Neural crest cell (in vitro differentiated cells): ENCODE data around the gene DNTT. TPM values are rescaled to one million over a fixed set of nuclear protein-coding genes. Genes with fewer than 3 reads are reported as not detected.

Source experiments
- DNase-seq: peaks from one replicate; pipeline ENCODE4 v3.0.0; 2021; ENCODE audit warnings: low read depth, mixed read lengths, low spot score
- H3K27ac Mint-ChIP-seq: one replicate; pipeline ENCODE4 v1.8.0; 2021; ENCODE audit warnings: mild to moderate bottlenecking, mixed read lengths; ENCODE audit not compliant: unreplicated experiment
- H3K27me3 Mint-ChIP-seq: 2 replicates; pipeline ENCODE4 v1.8.0; 2021; ENCODE audit warnings: low read depth, mild to moderate bottlenecking, mixed read lengths
- H3K36me3 Mint-ChIP-seq: 2 replicates; pipeline ENCODE4 v1.8.0; 2021; ENCODE audit warnings: low read depth, mild to moderate bottlenecking, mixed read lengths
- H3K4me1 Mint-ChIP-seq: 2 replicates; pipeline ENCODE4 v1.8.0; 2021; ENCODE audit warnings: mixed read lengths
- H3K4me3 Mint-ChIP-seq: one replicate; pipeline ENCODE4 v1.8.0; 2021; ENCODE audit warnings: mild to moderate bottlenecking, mixed read lengths
- H3K9me3 Mint-ChIP-seq: 2 replicates; pipeline ENCODE4 v1.8.0; 2021; ENCODE audit warnings: mixed read lengths
- total RNA-seq: library from RNA; stranded (reverse); gene quantifications from 2 replicates; pipeline ENCODE4 v1.2.1, GENCODE V29; 2021
- TF ChIP-seq, protein P1 (sequence below): fragments of 200-600 bp; sonication (generic); conservative IDR thresholded peaks from 2 replicates; pipeline ENCODE4 v1.5.0; 2021; ENCODE audit warnings: antibody characterized with exemption, mild to moderate bottlenecking

Gene DNTT
- total RNA-seq, 1 donor from 2014 or later, result not detected

DNA sequence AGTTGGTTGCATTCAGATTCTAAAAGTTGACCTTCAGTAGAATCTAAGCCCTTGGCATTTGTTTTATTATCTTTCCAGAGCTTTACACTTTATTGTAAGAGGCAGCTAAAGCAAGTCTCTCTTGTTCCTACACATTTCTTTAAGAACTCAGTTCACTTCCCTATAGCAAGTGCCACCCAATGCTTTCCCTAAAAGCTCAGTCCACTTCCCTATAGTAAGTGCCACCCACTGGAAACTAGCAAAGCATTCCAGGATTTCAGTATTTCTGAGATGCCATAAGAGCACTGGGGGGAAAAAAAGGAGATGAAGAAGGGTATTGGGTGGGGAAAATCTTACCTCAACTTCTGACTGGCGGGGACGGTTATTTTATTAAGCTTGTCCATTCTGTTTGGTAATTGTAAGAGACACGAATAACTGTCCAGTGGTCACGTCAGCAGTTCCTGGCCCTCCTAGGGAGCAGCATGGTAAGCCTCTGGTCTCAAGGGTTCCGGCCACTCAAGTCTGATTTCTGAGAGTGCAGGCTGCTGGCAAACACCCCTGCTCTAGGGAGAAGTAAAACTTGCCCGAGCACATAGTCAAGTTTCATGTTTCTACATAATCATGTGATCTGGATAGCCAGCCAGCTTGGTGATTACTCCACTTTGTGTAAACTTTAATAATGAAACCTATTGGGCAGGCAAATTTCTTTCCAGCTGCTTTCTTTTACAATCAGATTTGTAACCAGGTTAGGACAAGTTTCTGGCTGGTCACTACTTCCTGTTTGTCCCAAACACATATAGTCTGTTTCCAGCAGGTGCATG lies 33.0 kb upstream of the DNTT start, which contains the start of gene BLNK:
TSS of gene BLNK (minus strand) at position 554 of the 800 bp plus-strand sequence. CDS start at position 383, 171 bp downstream.
- no peaks in the 10 kb centered on the region for H3K36me3 Mint-ChIP-seq
- no peaks in the 10 kb centered on the region for H3K9me3 Mint-ChIP-seq
- H3K27me3 Mint-ChIP-seq, result peaks cover 10% of the 10 kb centered on the region
- TF ChIP-seq, protein P1, sequence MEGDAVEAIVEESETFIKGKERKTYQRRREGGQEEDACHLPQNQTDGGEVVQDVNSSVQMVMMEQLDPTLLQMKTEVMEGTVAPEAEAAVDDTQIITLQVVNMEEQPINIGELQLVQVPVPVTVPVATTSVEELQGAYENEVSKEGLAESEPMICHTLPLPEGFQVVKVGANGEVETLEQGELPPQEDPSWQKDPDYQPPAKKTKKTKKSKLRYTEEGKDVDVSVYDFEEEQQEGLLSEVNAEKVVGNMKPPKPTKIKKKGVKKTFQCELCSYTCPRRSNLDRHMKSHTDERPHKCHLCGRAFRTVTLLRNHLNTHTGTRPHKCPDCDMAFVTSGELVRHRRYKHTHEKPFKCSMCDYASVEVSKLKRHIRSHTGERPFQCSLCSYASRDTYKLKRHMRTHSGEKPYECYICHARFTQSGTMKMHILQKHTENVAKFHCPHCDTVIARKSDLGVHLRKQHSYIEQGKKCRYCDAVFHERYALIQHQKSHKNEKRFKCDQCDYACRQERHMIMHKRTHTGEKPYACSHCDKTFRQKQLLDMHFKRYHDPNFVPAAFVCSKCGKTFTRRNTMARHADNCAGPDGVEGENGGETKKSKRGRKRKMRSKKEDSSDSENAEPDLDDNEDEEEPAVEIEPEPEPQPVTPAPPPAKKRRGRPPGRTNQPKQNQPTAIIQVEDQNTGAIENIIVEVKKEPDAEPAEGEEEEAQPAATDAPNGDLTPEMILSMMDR, result no peak
- no peak for DNase-seq
- H3K4me1 Mint-ChIP-seq, result no peaks in the 10 kb centered on the region
- H3K27ac Mint-ChIP-seq, result no peak within 1 kb of the TSS
- no peak within 1 kb of the TSS for H3K4me3 Mint-ChIP-seq

DNA sequence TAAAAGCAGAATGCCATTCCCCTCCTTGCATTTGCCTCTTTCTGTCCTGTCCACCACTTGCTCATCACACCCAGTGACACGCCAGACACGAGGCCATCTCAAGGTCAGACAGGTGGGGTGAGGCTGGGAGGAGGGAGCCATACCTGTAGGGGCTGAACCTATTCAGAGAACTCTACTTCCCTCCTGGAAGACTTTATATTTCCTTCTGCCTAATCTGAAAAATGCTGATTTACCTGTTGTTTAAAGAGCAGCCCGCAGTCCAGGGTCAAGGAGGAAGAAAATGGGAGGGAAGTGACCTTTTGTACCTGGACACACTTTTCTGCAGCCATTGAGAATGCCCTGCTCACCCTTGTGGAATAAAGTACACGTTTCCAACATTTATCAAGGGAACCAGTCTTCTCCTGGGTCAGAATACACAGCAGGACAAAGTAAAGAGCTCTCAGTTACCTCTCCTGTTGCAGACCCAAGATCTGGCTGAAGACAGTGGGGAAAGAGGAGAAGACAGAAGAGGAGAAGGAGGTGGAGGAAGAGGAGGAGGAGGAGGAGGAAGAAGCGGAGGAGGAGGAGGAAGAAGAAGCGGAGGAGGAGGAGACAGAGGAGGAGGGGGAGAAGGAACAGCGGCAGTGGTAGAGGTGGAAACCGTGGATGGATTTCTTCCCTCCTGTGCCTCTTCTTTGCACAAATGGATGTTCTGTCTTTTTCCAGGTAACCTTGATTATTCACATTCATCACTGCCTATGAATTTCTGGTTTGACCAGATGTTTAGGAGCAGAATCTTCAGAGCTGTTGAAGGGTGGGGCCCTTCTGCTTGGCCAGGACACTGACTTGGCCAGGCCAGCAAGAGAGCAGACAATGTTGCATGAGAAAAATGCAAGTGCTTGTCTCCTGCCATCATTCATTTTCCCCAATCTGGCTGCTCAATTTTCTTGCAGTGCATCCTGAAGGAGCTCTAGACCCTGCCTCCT lies 31.6 kb upstream of the DNTT start:
- TF ChIP-seq, protein P1, result no peak
- Mint-ChIP-seq H3K9me3 (no peaks in the 10 kb centered on the region), H3K4me3 (no peak overlapping the region), H3K36me3 (no peaks in the 10 kb centered on the region), H3K27ac (no peak overlapping the region), H3K4me1 (no peaks in the 10 kb centered on the region), H3K27me3 (peaks cover 10% of the 10 kb centered on the region)
- DNase-seq, result no peak

DNA sequence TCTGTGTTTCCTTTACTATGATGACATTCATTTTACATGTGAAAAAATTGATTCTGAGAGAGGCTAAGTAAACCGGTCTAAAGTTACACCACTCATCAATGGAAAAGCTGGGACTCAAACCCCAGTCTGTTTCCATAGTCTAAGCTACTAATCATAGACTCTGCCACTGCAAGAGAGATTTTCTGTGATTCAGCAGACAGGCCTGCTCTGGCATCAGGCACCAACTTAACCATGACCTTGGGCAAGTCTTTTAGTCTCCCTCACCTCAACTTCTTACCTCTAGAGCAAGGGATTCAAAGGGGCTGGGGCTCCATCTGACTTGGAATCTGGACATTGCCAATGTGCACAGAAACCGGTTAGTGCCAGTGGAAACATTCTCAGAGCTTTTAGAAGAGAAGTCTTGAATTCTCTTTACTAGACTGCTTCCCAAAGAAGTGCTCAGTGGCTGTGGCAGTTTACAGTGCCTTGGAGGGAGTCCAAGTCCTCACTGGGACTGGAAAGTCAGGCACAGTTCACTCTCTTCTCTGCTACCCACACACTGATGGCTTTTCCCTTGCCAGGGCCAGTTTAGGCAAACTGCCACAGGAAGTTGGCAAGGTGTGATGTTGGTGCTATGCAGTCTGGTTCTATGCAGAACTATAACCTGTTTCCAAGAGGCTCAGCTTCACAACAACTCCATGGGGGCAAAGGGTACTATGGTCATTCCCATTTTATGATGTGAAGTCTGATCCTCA lies 28.4 kb upstream of the DNTT start:
- Mint-ChIP-seq H3K9me3 (no peaks in the 10 kb centered on the region), H3K4me3 (no peak overlapping the region), H3K4me1 (no peaks in the 10 kb centered on the region), H3K36me3 (no peaks in the 10 kb centered on the region), H3K27ac (no peak overlapping the region), H3K27me3 (peaks cover 10% of the 10 kb centered on the region)
- TF ChIP-seq, protein P1, result no peak
- DNase-seq, result no peak

DNA sequence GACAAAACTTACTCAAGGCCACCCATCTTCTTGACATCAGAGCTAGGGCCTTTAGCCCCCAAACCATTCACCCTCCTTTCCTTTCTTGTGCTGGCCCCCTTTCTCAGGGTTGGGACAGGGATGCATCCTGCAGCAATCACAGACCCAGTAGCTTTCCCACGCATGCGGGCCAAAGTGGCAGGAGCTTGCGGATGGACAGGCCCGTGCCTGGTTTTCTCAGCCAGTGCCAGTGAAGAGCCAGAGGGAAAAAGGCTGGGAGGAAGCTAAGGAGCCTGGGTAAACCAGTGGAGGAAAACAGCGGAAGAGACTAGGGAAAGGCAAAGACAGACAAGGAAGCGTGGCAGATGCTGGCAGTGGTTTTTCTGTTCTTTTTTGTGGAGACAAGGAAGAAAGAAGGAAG lies 27.8 kb upstream of the DNTT start:
- Mint-ChIP-seq H3K4me1 (no peaks in the 10 kb centered on the region), H3K27me3 (peaks cover 10% of the 10 kb centered on the region), H3K4me3 (no peak overlapping the region), H3K9me3 (no peaks in the 10 kb centered on the region), H3K36me3 (no peaks in the 10 kb centered on the region), H3K27ac (no peak overlapping the region)
- TF ChIP-seq, protein P1, result no peak
- no peak for DNase-seq

DNA sequence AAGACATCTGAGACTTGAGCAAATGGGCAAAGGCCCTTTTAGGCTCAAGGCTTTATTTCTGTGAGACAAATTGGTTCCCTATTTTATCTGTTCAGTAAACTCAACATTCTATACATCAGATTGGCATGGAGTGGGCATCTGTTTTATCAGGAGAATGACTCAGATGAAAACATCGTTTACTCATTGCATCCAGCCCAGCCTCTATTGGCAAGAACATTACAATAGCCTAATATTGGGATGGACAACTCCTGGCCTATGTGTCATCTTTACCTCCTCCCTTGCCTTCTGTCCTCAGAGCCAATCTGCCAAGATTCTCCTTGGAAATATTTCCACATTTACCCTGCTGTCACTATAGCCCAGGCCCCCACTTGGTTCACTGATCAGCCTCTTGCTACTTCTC lies 27.4 kb upstream of the DNTT start:
- H3K9me3 Mint-ChIP-seq, result no peaks in the 10 kb centered on the region
- no peak overlapping the region for H3K27ac Mint-ChIP-seq
- TF ChIP-seq, protein P1, result no peak
- no peaks in the 10 kb centered on the region for H3K36me3 Mint-ChIP-seq
- H3K27me3 Mint-ChIP-seq, result peaks cover 9% of the 10 kb centered on the region
- no peak overlapping the region for H3K4me3 Mint-ChIP-seq
- no peak for DNase-seq
- H3K4me1 Mint-ChIP-seq, result no peaks in the 10 kb centered on the region
